Left hindlimb (tissue), 1 donor: Measurements from ENCODE around the gene LTBR.

Source experiments
- DNase-seq: peaks from one replicate; pipeline ENCODE4 v3.0.0-alpha.2; 2018

Gene LTBR

DNA sequence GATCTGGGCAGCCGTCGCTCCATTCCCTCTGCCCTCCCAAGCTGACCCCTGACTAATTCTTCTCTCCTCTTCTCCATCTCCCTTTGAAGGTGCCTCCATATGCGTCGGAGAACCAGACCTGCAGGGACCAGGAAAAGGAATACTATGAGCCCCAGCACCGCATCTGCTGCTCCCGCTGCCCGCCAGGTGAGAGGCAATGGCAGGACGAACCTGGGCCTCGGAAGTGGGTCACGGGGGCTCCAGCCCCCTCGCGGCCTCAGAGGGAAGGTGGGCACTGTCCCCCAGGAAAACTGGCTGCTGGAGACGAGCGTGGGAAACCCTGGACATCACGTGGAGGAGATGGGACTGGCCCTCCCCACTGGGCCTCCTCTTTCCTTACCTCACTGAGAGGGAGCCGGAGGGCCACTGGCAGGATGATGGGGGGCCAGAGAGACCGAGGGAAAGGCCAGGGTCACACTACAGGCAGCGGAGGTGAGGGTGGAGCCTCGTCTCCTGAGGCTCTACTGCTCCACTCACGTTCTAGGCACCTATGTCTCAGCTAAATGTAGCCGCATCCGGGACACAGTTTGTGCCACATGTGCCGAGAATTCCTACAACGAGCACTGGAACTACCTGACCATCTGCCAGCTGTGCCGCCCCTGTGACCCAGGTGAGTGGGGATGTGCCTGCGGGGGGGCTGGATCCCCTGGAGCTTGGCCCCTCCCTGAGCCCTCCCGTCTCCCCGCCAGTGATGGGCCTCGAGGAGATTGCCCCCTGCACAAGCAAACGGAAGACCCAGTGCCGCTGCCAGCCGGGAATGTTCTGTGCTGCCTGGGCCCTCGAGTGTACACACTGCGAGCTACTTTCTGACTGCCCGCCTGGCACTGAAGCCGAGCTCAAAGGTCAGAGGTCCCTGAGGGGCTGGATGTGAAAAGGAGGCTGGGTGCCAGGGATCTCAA is 806 bp downstream of the LTBR start:
- DNase-seq = no peak

DNA sequence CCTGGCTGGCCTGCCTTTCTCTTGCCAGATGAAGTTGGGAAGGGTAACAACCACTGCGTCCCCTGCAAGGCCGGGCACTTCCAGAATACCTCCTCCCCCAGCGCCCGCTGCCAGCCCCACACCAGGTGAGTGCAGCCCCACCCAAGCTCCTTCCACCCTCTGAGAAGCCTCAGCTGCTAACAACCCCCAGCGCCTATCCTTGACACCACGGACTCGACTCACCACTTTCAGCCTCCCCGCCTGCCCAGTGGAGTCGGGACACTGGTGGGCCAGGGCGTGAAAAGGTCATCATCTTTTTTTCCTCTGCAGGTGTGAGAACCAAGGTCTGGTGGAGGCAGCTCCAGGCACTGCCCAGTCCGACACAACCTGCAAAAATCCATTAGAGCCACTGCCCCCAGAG is 2.1 kb downstream of the LTBR start:
- DNase-seq = no peak

DNA sequence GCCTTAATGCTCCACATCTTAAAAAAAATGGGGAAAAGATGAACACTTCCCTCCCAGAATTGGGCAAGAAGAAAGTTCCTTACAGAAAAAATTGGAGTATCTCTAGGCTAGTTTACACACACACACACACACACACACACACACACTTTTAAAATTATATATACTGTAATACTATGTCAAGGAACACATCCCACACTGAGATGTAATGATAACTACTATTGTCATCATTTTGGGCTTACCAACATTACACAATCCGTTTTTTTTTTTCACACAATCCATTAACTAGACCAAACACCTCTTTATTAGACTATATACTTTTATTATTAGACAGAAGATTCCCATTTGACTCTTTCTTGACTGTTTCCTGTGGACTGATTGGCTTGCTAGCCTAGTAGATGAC is 2.5 kb downstream of the LTBR start:
- no peak for DNase-seq

DNA sequence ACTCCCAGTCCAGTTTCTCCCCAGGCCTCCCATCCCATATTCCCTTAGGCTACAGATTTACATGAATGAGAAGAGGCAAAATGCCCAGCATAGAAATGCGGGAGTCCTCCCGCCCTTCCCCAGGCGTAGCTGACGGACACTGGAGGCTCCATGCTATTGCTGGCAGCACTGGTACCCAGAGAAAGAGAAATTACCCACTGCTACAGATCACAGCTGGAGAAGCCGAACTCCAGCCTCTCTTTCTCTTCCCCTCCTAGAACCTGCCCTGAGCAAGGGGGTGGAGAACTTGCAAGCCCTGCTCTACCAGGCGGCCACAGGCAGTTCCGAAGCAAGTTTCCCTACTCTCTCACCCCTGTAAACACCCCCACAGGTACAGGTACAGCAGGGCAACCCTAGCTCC is 3.6 kb downstream of the LTBR start:
- DNase-seq = no peak

DNA sequence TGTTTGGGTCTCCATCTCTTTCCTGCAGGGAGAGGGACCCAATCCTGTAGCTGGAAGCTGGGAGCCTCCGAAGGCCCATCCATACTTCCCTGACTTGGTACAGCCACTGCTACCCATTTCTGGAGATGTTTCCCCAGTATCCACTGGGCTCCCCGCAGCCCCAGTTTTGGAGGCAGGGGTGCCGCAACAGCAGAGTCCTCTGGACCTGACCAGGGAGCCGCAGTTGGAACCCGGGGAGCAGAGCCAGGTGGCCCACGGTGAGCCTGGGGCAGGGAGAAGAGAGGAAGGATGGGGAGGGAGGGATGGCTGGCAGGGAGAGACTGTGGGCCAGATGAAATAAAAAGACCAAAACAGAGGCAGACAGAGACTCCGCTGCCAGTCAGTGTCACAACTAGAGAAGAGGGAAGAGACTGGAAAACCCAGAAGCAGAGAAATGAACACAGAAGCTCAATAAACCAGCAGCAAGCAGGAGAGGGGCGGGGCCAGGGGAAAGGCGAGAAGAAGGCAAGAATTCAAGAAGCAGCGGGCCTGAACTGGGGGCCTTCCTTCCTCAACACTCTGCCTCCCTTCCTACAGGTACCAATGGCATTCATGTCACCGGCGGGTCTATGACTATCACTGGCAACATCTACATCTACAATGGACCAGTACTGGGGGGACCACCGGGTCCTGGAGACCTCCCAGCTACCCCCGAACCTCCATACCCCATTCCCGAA is 6.3 kb downstream of the LTBR start:
- DNase-seq = no peak

DNA sequence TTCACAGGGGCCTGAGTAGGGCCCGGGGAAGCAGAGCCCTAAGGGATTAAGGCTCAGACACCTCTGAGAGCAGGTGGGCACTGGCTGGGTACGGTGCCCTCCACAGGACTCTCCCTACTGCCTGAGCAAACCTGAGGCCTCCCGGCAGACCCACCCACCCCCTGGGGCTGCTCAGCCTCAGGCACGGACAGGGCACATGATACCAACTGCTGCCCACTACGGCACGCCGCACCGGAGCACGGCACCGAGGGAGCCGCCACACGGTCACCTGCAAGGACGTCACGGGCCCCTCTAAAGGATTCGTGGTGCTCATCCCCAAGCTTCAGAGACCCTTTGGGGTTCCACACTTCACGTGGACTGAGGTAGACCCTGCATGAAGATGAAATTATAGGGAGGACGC is 7.1 kb downstream of the LTBR start:
- DNase-seq = no peak

DNA sequence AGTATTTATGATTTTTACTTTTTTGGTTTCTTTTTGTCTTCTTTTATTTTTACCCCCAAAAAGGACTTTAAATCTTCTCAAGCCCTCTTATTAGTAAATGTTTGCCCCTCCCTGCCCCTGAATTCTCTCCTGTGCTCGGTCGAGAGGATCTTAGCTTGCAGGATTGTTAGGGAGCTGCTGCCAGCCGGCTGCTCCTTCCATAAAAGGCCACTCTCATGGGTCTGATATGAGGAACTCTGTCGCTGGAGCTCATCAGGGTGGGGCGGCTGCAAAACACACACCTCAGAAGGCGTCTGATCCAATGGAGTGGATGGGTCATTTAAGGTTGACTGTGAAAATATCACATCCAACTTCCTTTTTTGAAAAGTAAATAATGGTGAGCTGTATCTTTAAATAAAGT is 8.5 kb downstream of the LTBR start:
- no peak for DNase-seq

DNA sequence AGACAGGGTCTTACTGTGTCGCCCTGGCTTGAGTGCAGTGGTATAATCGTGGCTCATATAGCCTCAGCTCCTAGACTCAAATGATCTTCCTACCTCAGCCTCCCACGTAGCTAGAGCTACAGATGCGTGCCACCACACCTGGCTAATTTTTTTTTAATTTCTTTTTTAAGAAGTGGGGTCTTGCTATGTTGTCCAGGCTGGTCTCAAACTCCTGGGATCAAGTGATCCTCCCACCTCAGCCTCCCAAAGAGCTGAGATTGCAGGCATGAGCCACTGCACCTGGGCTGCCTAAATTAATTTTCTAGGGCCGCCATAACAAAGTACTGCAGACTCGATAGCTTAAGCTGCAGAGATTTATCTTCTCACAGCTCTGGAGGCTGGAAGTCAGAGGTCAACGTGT is 9.1 kb downstream of the LTBR start:
- DNase-seq = no peak

DNA sequence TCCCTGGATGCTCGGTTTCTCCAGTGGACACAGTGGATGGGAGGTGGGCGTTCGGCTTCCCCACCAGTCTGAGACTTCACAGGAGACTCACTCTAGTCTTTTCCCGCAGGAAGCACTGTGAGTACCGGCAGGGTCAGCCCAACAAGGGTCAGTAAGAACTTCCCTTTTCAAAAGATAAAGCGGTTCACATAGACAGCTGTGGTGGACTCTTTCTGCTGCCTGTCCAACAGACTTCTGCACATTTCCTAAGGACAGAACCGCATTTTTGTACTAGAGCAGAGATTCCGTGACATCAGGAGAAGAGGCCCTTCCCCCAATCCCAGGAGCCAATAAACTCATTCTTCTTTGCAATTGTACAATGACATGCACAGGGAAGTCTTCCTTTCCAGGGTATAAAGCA is 10.4 kb downstream of the LTBR start:
- no peak for DNase-seq

DNA sequence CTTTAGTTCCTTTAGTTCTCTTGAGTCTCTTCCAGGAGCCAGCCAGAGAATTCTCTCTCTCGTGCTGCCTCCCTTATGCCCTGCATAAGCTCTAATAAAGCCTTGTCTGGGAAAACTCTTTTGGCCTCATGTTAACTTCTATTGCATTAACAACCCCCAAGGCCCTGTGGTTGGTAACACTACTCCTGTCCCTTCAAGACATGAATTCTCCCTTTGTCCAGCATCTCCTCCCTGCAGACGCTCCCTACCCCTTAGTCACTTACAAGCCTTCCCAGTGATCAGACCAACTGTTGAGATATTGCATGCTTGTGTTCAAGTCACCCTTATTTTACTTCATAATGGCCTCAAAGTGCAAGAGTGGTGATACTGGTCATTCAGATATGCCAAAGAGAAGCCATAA is 12.1 kb downstream of the LTBR start:
- DNase-seq = no peak

DNA sequence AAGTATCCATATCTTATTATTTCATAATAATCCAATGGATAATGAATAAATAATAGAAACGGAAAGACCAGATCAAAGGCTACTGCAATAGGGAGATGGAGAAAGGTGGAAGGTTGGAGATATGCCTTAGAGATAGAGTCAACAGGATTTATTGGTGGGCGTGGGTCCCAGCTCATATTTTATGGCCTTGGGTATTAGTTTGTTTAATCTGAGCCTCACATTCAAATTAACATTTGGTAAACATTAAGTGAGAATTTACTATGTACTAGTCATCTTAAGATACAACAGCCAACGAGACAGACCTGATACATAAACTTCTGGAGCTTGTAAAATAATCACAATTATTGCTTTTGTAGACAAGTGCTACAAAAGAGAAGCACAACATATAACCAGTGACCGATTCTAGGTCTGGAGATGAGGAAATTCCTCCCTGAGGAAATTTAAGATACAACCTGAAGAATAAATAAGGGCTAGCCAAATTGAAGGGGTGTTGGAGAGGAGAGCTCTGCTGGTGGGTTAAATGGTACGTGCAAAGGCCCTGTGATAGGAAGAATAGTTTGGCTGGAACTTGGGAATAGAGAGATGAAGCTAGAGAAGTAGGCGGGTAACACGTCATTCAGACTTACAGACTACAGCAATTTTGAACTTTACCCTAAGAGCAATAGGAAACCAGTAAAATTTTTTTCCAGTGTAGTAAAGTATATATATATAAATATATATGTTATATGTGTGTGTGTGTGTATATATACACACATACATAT is 16.1 kb downstream of the LTBR start:
- DNase-seq = no peak

DNA sequence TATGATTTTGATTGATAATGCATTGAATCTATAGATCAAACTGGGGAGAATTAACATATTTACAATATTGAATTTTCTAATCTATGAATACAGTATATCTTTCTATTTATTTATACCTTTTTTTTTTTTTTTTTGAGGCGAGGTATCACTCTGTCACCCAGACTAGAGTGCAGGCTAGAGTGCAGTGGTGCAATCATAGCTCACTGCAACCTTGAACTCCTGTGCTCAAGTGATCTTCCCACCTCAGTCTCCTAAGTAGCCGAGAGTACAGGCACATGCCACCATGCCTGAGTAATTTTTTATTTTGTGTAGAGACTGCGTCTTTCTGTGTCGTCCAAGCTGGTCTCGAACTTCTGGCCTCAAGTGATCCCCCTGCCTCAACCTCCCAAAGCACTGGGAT is 20.4 kb downstream of the LTBR start:
- no peak for DNase-seq

DNA sequence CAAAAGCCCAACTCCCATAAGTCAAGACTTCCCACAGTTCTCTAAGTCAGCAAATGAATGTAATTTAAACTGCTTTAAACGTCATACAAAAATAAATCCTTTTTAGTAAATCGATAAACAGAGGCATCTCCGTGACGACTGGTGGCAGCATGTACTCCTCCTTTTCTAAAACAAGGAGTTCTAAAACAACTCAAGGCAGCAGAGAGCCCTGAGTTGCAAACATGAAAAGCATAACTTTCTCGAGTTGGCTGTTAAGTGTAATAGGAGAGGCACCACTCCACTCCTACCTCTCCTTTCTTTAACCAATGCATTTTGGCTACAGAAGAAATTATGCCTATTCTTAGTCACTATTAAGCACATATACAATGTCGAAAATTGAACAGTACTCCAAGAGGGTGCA is 22.0 kb downstream of the LTBR start:
- DNase-seq = no peak

DNA sequence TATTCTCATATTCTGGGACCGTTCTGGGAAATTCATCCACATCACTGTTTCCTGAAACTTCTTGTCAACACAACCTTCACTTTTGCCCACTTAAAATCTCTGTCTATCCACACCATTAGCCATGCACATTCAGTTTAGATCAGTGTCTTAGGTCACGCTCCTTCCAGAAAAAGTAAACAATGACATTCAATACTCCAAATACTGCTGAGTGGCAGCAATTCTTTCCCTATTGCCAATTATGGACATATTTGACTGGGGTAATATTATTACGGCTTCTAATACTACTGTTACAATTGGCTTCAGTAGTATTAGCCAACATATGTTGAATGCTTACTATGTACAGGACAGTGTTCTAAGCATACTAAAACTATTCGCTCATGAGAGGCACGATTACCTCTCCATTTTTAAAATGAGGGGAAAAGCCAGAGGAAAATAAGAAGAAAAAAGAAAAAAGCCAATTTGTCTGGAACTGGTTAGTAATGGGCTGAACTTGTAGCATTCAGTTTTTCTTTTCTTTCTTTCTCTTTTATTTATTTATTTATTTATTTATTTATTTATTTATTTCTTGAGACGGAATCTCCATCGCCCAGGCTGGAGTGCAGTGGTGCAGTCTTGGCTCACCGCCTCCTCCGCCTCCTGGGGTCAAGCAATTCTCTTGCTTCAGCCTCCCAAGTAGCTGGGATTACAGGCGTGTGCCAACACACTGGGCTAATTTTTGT is 23.4 kb downstream of the LTBR start:
- no peak for DNase-seq

DNA sequence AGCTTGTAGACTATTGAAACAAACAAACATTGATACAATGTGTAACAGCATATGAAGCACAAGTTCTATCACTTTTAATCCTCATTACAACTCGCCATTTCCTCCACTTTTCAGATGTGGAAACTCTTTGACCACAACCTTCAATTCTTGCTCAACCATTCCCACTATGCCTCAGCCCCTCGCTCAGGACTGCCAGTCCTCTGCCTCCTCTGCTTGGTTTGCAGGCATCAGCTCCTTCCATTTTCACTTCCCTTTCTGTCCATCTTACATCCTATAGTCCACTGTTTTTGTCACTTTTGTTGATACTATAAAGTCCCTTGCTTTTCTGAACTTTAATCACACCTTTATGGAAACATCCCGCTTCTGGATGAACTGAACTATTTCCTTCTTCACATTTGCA is 32.6 kb downstream of the LTBR start:
- no peak for DNase-seq

DNA sequence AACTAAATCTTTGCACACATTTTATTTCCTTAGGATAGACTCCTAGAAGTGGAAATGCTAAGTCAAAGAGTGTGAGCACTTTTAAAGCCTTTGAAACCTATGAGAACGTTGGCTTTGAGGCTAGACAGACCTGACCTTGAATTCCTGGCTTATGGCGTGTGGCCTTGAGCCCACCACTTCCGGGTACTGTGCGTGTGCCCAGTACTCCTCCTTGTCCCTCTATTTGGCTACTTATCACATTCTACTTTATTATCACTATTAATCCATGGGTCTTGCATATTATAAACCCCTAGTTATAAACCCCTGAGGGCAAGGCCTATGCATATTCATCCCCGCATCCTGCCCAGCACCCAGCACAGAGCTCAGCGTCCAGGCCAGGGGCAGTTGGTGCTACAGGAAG is 34.8 kb downstream of the LTBR start:
- no peak for DNase-seq

DNA sequence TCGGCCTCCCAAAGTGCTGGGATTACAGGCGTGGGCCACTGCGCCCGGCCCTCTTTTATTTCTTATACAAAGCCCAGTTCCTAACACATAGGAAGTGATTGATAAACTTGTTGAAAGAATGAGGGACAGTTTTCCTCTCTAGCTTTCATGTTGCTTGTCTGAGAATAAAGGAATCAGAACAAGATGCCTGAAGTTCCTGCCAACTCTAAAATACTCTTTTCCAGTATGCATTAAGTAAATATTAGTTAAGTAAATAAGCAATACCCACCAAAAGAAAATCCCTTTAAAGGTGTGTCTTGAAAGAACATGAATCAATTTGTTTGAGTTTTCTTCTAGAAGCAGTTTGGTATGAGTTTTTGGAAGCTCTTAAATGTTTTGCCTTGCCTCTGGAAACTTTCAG is 36.4 kb downstream of the LTBR start:
- no peak for DNase-seq

DNA sequence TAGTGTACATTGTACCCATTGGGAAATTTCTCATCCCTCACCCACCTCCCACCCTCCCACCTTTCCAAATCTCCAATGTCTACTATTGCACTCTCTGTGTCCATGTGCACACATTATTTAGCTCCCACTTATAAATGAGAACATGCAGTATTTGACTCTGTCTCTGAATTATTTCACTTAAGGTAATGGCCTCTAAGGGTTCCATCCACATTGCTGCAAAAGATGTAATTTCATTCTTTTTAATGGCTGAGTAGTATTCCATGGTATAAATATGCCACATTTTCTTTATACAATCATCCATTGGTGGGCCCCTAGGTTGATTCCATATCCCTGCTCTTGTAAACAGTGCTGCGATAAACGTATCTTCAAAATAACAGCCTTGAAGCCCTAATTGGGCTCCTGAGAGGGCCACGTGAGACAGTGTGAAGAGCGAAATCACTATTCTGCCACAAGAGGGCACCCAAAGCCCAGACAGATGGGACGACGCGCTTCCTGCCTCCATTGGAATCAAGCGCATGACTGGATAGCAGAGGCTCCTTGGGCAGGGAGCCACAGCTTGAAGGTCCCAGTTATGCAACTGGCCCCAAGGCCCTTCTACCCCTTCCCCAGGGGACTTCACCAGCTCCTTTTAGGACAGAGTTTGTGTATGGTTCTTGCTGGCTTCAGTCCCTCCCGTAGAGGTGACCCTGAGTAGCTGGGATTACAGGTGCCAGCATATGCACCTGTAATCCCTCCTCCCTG is 39.5 kb downstream of the LTBR start:
- peak; percentile 78 for DNase-seq

DNA sequence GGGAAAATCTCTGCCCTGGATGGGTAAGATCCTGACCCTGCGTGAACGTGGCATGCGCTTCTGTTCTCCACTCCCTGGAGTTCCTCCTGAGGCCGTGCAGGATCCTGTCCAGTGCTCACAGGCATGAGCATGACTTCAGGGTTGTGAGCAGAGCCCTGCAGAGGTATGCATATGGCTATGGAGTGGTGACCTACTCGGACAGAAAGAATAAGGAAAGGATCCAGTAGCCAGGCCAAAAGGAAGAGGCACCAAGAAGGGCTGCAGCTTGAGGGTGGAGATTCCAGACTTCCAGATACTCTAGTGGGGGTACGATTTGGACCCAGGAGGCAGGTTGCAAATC is 40.0 kb downstream of the LTBR start:
- no peak for DNase-seq

DNA sequence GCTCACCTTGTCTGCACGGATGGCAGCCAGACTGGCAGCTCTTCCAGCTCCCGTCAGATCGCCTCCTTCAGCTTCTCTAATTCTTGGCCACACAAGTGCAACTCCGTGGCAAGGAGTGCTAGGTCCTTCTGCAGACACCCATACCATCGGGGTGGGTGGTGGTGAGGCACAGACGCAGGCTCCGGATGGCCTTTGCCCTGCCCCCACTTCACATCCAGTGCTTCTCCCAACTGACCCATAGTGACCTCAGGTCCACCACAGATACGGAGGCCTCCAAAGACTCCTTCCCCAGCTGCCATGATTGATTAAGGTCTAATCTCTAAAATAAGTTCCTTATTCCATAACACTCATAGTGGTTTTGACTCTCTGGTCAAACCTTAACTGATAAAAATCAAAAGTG is 40.9 kb downstream of the LTBR start:
- DNase-seq = no peak

DNA sequence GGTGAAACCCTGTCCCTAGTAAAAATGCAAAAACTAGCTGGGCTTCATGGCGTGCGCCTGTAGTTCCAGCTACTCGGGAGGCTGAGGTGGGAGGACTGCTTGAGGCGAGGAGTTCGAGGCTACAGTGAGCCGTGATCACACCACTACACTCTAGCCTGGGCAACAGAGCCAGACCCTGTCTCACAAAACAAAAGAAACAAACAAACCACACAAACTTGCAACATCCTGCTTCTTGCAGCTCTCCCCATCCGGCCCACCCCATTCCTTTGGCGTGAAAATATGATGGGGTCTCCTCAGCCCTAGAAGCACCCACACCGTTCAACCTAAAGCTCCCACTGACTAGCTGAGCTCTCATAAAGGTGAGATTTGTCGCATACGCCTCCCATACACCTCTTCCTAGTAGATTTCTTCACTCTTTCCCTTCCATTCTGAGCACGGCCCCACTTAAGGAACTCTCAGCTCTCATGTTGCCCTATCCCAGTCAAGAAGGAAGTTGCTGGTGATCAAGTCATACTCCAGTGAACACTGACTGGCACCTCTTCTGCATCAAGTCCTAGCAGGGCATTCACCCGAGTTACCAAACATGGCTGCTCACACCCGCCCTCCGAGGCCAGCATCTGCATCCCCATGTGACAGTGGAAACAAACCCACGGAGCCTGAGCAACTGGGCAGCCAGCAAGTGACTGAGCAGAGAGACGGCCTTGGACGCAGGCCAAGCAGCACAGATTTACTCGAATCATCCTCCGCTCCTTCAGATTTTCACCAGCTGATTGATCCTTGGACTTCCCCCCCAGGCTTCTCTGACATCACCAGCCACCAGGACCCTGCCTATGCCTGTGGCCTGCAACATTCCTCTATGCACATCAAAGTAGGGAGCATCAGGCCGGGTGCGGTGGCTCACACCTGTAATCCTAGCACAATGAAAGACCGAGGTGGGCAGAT is 41.9 kb downstream of the LTBR start:
- no peak for DNase-seq
